ENCODE data around the gene JAKMIP3.

- TF ChIP-seq HMGXB4 (CRISPR knock-in tag; IDR thresholded peaks at IDR 0.05; ENCODE audit: borderline replicate concordance) (no peak), E2F6 (IDR thresholded peaks at IDR 0.05; ENCODE audit: borderline replicate concordance, low read depth) (peak; percentile 92), CBX2 (IDR thresholded peaks at IDR 0.05; ENCODE audit: borderline replicate concordance, low read depth) (no peak), MAZ (IDR thresholded peaks at IDR 0.05; ENCODE audit: borderline replicate concordance, low read depth, low read length) (no peak), MAFK (IDR thresholded peaks at IDR 0.05; ENCODE audit: partially characterized antibody) (no peak), CTCF (IDR thresholded peaks at IDR 0.05) (no peak), USF2 (IDR thresholded peaks at IDR 0.05) (no peak), MAX (IDR thresholded peaks at IDR 0.05) (peak; percentile 91), JUNB (IDR thresholded peaks at IDR 0.05) (no peak), ESRRA (IDR thresholded peaks at IDR 0.05; ENCODE audit: borderline replicate concordance, low read length) (no peak), SMC3 (IDR thresholded peaks at IDR 0.05) (no peak), EP300 (IDR thresholded peaks at IDR 0.05) (no peak)
These were observed 29.4 kb upstream of the JAKMIP3 start for GRCh38 chr10:132036153-132036886.
